HCT116 (cell line): Measurements from ENCODE around the gene SELE.

Source experiments
- RAD21 ChIP-seq: IDR thresholded peaks from 2 replicates; pipeline ENCODE4 v1.6.1; 2012; ENCODE audit warnings: low read depth, mild to moderate bottlenecking
- YY1 ChIP-seq: IDR thresholded peaks from 2 replicates; pipeline ENCODE4 v1.6.1; 2011; ENCODE audit warnings: low read length, low read depth, moderate library complexity, mild to moderate bottlenecking; ENCODE audit not compliant: insufficient replicate concordance; ENCODE audit errors: extremely low read depth
- TF ChIP-seq, protein P1 (sequence below), 3 experiments: fragments of 200-600 bp in 1 of 3; sonication (generic) in 1 of 3; IDR thresholded peaks in 2 of 3; conservative IDR thresholded peaks in 1 of 3; 2 replicates each; pipeline ENCODE4 v1.5.1; 2012 to 2017; ENCODE audit warnings: low read depth in 2 of 3, low read length in 2 of 3, antibody characterized with exemption in 1 of 3, borderline replicate concordance in 1 of 3, control low read depth in 1 of 3, mild to moderate bottlenecking in 1 of 3, mixed read lengths in 1 of 3, mixed run types in 1 of 3, moderate library complexity in 1 of 3; ENCODE audit not compliant: insufficient read depth in 1 of 3
- TF ChIP-seq, protein P2 (sequence below): IDR thresholded peaks from 2 replicates; pipeline ENCODE4 v1.6.1; 2012
- TF ChIP-seq, protein P3 (sequence below): IDR thresholded peaks from 2 replicates; pipeline ENCODE4 v1.6.1; 2012; ENCODE audit warnings: low read depth

DNA sequence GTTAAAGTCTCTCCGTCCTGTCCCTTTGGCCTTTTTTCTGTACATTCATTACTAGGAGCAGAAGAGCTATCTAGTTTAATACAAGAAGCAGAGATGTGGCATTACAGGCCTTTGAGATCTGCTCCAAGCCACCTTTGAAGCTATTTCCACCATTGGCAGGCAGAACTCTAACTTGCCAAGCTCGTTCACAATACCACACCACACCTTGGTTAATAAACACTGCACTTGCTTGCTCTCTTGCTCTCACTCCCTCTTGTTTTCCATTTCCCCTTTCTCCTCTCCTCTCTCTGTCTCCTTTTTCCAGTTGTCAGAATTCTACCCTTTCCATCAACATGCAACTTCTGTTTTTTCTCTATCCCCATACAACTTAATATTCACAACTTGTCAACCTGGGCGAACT lies 7.0 kb downstream of the SELE start:
- TF ChIP-seq, protein P1, sequence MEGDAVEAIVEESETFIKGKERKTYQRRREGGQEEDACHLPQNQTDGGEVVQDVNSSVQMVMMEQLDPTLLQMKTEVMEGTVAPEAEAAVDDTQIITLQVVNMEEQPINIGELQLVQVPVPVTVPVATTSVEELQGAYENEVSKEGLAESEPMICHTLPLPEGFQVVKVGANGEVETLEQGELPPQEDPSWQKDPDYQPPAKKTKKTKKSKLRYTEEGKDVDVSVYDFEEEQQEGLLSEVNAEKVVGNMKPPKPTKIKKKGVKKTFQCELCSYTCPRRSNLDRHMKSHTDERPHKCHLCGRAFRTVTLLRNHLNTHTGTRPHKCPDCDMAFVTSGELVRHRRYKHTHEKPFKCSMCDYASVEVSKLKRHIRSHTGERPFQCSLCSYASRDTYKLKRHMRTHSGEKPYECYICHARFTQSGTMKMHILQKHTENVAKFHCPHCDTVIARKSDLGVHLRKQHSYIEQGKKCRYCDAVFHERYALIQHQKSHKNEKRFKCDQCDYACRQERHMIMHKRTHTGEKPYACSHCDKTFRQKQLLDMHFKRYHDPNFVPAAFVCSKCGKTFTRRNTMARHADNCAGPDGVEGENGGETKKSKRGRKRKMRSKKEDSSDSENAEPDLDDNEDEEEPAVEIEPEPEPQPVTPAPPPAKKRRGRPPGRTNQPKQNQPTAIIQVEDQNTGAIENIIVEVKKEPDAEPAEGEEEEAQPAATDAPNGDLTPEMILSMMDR (IDR thresholded peaks at IDR 0.05 in 2 of 3, conservative IDR thresholded peaks at IDR 0.05 in 1 of 3; ENCODE audit: borderline replicate concordance in 1 of 3, insufficient read depth in 1 of 3, low read depth in 2 of 3, low read length in 2 of 3) = no peak
- TF ChIP-seq, protein P2, sequence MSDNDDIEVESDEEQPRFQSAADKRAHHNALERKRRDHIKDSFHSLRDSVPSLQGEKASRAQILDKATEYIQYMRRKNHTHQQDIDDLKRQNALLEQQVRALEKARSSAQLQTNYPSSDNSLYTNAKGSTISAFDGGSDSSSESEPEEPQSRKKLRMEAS = no peak
- TF ChIP-seq RAD21 (no peak), YY1 (no peak)
- TF ChIP-seq, protein P3, sequence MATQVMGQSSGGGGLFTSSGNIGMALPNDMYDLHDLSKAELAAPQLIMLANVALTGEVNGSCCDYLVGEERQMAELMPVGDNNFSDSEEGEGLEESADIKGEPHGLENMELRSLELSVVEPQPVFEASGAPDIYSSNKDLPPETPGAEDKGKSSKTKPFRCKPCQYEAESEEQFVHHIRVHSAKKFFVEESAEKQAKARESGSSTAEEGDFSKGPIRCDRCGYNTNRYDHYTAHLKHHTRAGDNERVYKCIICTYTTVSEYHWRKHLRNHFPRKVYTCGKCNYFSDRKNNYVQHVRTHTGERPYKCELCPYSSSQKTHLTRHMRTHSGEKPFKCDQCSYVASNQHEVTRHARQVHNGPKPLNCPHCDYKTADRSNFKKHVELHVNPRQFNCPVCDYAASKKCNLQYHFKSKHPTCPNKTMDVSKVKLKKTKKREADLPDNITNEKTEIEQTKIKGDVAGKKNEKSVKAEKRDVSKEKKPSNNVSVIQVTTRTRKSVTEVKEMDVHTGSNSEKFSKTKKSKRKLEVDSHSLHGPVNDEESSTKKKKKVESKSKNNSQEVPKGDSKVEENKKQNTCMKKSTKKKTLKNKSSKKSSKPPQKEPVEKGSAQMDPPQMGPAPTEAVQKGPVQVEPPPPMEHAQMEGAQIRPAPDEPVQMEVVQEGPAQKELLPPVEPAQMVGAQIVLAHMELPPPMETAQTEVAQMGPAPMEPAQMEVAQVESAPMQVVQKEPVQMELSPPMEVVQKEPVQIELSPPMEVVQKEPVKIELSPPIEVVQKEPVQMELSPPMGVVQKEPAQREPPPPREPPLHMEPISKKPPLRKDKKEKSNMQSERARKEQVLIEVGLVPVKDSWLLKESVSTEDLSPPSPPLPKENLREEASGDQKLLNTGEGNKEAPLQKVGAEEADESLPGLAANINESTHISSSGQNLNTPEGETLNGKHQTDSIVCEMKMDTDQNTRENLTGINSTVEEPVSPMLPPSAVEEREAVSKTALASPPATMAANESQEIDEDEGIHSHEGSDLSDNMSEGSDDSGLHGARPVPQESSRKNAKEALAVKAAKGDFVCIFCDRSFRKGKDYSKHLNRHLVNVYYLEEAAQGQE = no peak
